Upper lobe of right lung (tissue), 1 donor: Measurements from ENCODE around the gene MPL. TPM values are rescaled to one million over a fixed set of nuclear protein-coding genes. Genes with fewer than 3 reads are reported as not detected.

Experiments
- ATAC-seq: fragments of 200-7000 bp; cut with Tn5 transposase; one replicate; pipeline ENCODE4 v1.9.1; 2020; ENCODE audit warnings: mild to moderate bottlenecking, moderate library complexity
- DNase-seq: peaks from one replicate; pipeline ENCODE4 v3.0.0-alpha.2; 2020
- H3K27ac ChIP-seq: fragments of 200-600 bp; one replicate; pipeline ENCODE4 v1.8.0; 2022
- H3K27me3 ChIP-seq: fragments of 200-600 bp; one replicate; pipeline ENCODE4 v1.8.0; 2022; ENCODE audit warnings: mild to moderate bottlenecking
- H3K36me3 ChIP-seq: fragments of 200-600 bp; one replicate; pipeline ENCODE4 v1.8.0; 2022
- H3K4me1 ChIP-seq: fragments of 200-600 bp; one replicate; pipeline ENCODE4 v1.8.0; 2022
- H3K4me3 ChIP-seq: fragments of 200-600 bp; one replicate; pipeline ENCODE4 v1.8.0; 2022; ENCODE audit warnings: mild to moderate bottlenecking
- H3K9me3 ChIP-seq: fragments of 200-600 bp; one replicate; pipeline ENCODE4 v1.8.0; 2022
- intact Hi-C: fragments of 100-400 bp; cut with DNase I; formaldehyde crosslinking; loops from one replicate; pipeline ENCODE4 v1.11.0; 2022
- total RNA-seq: library from RNA; stranded (reverse); fragmentation: NEBNext Ultra II Directional; extraction: Animal tissue kit (Norgen Biotek cat#: 25700); gene quantifications from one replicate; pipeline ENCODE4 v1.2.1, GENCODE V29; 2021
- TF ChIP-seq, protein P1 (sequence below): fragments of 200-600 bp; IDR thresholded peaks from one replicate; pipeline ENCODE4 v1.8.0; 2022; ENCODE audit warnings: antibody characterized with exemption
- donor health status: DM: no; HTN: yes; CAD: no; lungs with severe emphysema.

Gene MPL
- total RNA-seq, 1 donor from 2014 or later: 0.61 TPM

DNA sequence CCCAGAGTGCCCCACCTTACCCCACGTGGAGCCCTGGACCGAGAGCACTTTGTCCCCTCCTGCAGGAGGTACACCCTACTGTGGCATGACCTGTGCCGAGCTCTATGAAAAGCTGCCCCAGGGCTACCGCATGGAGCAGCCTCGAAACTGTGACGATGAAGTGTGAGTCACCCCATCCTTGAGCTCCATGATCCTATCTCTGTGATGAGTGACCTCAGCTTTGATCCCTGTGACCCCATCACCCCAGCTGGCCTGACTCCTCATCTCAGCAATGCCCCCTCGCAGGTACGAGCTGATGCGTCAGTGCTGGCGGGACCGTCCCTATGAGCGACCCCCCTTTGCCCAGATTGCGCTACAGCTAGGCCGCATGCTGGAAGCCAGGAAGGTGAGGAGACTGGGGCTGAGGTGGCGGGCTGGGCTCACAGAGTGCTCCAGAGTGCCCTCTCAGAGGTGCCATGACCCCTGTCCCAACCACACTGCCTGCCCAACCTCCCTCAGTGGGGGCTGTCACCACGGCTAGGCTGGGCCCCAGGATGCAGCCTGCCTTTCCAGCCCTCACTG is 16.2 kb upstream of the MPL start:
- Histone ChIP-seq H3K36me3 (no peaks in the 10 kb centered on the region), H3K9me3 (peaks cover 4% of the 10 kb centered on the region), H3K27me3 (no peaks in the 10 kb centered on the region), H3K4me3 (no peak overlapping the region), H3K27ac (no peak overlapping the region), H3K4me1 (peaks cover 1% of the 10 kb centered on the region)
- DNase-seq (peak; percentile 40), ATAC-seq (no peak)
- TF ChIP-seq, protein P1, sequence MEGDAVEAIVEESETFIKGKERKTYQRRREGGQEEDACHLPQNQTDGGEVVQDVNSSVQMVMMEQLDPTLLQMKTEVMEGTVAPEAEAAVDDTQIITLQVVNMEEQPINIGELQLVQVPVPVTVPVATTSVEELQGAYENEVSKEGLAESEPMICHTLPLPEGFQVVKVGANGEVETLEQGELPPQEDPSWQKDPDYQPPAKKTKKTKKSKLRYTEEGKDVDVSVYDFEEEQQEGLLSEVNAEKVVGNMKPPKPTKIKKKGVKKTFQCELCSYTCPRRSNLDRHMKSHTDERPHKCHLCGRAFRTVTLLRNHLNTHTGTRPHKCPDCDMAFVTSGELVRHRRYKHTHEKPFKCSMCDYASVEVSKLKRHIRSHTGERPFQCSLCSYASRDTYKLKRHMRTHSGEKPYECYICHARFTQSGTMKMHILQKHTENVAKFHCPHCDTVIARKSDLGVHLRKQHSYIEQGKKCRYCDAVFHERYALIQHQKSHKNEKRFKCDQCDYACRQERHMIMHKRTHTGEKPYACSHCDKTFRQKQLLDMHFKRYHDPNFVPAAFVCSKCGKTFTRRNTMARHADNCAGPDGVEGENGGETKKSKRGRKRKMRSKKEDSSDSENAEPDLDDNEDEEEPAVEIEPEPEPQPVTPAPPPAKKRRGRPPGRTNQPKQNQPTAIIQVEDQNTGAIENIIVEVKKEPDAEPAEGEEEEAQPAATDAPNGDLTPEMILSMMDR: no peak
- intact Hi-C loops: no loop called here

DNA sequence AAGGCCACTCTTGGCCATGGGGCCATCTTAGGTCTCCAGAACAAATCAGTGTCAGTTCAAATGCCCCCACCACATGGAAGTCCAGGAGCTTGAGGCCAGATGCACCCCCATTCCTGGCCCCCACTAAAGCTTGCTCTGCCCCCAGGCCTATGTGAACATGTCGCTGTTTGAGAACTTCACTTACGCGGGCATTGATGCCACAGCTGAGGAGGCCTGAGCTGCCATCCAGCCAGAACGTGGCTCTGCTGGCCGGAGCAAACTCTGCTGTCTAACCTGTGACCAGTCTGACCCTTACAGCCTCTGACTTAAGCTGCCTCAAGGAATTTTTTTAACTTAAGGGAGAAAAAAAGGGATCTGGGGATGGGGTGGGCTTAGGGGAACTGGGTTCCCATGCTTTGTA is 15.1 kb upstream of the MPL start:
- Histone ChIP-seq H3K9me3 (peaks cover 4% of the 10 kb centered on the region), H3K4me1 (no peaks in the 10 kb centered on the region), H3K27ac (no peak overlapping the region), H3K4me3 (no peak overlapping the region), H3K36me3 (no peaks in the 10 kb centered on the region), H3K27me3 (no peaks in the 10 kb centered on the region)
- intact Hi-C loops: no loop called here
- TF ChIP-seq, protein P1: no peak
- DNase-seq: peak; percentile 25
- no peak for ATAC-seq

DNA sequence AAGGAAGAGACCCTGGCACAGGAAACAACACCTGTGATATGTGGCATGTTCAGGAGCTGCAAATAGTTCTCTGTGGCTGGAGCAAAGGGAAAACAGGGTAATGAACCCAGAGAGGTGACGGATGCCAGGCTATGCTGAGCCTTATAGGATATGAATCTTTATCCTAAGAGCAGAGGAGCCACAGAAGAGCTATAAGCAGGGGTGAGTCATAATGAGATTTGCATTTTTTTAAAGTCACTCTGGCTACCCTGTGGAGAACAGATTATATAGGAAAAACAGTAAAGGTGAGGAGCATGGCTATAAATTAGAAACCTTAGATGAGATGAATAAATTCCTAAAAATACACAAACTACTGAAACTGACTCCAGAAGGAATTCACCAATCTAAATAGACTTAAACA is 12.8 kb upstream of the MPL start:
- Histone ChIP-seq H3K36me3 (no peaks in the 10 kb centered on the region), H3K27me3 (no peaks in the 10 kb centered on the region), H3K4me3 (no peak overlapping the region), H3K4me1 (no peaks in the 10 kb centered on the region), H3K9me3 (peaks cover 4% of the 10 kb centered on the region), H3K27ac (no peak overlapping the region)
- intact Hi-C loops: no loop called here
- DNase-seq (no peak), ATAC-seq (no peak)
- TF ChIP-seq, protein P1: no peak

DNA sequence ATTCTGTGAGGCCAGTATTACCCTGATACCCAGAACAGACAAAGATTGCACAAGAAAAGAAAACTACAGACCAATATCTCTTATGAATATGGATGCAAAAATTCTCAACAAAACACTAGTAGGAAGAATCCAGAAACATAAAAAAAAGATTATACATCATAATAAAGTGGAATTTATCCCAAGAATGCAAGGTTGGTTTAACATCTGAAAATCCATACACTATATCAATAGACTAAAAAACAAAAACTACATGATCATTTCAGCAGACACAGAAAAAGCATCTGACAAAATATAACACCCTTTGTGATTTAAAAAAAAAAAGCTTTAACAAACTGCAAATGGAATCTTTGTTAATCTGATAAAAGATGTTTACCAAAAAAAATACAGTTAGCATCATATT is 12.2 kb upstream of the MPL start:
- H3K4me3 ChIP-seq: no peak overlapping the region
- no peaks in the 10 kb centered on the region for H3K27me3 ChIP-seq
- ATAC-seq: no peak
- peaks cover 1% of the 10 kb centered on the region for H3K4me1 ChIP-seq
- TF ChIP-seq, protein P1: no peak
- no peak overlapping the region for H3K27ac ChIP-seq
- no peak for DNase-seq
- H3K9me3 ChIP-seq: peaks cover 4% of the 10 kb centered on the region
- intact Hi-C loops: no loop called here
- H3K36me3 ChIP-seq: no peaks in the 10 kb centered on the region

DNA sequence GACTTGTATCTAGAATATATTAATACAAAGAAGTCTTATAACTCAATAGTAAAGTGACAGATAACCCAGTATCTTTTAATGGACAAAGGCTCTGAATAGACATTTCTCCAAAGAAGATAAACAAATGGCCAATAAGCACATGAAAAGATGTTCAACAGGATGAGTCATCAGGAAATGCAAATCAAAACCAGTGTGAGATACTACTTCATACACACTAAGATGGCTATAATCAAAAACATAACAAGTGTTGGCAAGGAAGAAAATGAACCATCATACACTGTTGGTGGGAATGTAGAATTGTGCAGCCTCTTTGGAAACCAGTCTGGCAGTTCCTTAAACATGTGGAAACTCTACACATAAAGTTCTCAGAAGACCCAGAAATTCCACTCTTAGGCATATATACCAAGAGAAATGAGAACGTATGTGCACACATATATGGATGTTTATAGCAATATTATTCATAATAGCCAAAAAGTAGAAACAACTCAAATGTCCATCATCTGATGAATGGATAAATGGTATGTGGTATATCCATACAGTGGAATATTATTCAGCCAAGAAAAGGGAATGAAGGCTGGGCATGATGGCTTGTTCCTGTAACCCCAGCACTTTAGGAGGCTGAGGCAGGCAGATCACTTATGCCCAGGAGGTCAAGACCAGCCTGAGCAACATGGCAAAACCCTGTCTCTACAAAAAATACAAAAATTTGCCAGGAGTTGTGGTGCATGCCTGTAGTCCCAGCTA is 9.9 kb upstream of the MPL start:
- Histone ChIP-seq H3K27ac (no peak overlapping the region), H3K4me3 (no peak overlapping the region), H3K36me3 (no peaks in the 10 kb centered on the region), H3K27me3 (no peaks in the 10 kb centered on the region), H3K4me1 (peaks cover 7% of the 10 kb centered on the region), H3K9me3 (peaks cover 4% of the 10 kb centered on the region)
- no peak for ATAC-seq
- intact Hi-C loops: no loop called here
- TF ChIP-seq, protein P1: no peak
- DNase-seq: peak; percentile 13
